HG02852 (cell line): ENCODE results near the gene ACOXL.

Experiments
- ATAC-seq: cut with Tn5 transposase; IDR thresholded peaks from one replicate; pipeline ENCODE4 v1.9.1; 2021; ENCODE audit warnings: mild to moderate bottlenecking, moderate library complexity; ENCODE audit not compliant: unreplicated experiment

Gene ACOXL

DNA sequence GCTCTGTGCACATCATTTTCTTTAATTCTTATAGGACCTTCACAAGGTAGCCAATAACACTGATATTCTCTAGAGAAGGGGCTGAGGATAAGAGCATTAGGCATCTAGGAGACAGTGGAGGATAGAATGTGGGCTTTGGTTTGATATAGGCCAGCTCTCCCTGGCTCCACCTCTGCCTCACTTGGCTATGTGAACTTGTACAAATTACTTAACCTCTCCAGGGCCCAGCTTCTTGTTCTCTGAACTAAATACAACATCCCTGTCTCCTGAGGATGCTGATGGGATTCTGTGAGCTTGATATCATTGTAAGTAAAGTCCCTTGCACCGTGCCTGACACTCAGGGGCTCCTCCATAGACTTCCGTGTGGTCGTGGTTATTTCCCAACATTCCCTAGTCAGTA lies 87.3 kb downstream of the ACOXL start:
- no peak for ATAC-seq

GRCh38 chr2:110820128-110820527 lies 87.8 kb downstream of the ACOXL start:
- ATAC-seq: no peak

DNA sequence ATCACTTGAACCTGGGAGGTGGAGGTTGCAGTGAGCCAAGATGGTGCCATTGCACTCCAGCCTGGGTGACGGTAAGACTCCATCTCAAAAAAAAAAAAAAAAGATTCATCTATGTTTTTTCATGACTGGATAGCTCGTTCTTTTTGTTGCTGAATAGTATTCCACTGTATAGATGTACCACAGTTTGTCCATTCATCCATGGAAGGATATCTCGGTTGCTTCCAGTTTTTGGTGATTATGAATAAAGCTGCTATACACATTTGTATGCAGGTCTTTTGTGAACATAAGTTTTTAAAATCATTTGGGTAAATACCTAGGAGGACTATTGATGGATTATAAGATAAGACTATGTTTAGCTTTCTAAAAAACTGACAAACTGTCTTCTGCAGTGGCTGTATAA lies 90.8 kb downstream of the ACOXL start:
- no peak for ATAC-seq

DNA sequence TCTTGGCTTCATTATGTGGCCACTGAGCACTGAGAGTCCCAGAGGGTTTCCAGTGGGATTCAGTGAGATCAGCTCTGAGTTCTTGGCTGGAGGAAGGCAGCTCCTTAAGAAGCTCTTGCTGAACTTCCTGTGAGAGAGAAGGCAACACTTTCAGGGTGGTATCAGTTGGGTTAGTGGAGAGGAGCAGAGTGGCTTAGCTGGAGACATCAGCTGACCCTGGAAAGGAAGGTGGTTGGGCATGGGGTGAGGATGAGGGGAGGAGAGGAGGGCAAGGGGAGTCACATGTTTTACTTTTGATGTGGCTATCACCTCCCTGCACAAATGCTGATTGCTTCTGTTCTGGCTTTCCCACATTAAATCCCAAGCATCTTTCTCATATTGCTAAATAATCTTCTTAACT lies 95.1 kb downstream of the ACOXL start:
- ATAC-seq: no peak

DNA sequence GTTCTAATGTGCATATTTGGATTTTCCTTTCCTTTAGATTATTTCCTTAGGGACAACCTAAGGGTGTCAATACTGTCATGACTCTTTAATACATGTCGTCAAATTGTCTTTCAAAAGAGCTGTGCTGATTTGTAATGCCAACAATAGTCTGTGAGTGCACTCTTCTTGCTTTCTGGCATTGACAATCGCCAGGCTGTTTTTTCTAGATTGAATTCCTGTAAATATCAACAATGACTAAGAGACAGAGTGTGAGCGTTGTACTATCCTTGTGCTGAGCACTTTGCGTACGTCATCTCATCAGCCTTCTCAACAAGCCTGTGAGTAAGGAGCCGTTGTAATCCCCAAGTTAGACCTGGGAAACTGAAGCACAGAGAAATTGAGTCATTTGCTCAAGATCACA lies 96.0 kb downstream of the ACOXL start:
- no peak for ATAC-seq

DNA sequence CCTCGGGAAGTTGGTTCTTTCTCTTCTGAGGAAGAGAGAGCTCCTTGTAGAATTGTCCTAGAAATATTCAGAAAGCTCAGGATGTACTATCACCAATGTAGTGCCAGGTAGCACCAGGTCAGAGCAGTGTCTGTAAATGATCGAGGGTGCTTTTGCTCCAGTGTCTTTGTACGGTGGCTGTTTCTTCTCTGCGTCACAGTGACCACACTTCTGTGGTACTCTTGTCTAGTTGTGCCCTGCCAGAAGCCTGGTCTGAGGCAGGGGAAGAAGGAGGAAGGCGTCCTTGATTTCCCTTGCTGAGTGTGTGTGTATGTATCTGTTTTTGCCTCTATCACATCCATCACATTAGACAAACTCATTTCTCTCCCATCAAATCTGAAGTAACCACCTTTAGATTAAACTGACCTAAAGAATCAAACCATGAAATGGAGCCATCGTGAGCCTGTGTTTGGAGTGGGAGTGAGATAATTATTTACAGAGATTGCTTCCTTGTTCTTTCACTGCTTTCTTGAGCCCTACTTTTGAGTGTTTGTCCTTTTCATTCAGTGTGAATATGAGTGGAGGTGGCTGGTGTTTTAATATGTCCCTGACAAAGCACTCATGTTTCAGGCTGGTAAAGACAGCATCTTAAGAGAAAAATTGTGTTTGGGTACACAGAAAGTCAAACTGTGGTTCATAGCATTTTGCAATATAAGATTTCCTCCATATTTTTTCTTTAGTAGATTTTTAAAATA lies 97.2 kb downstream of the ACOXL start:
- no peak for ATAC-seq

- ATAC-seq: no peak
Measured at GRCh38 chr2:110832740-110833139, 100.4 kb downstream of the ACOXL start.

GRCh38 chr2:110834134-110834827 lies 101.9 kb downstream of the ACOXL start:
- no peak for ATAC-seq

DNA sequence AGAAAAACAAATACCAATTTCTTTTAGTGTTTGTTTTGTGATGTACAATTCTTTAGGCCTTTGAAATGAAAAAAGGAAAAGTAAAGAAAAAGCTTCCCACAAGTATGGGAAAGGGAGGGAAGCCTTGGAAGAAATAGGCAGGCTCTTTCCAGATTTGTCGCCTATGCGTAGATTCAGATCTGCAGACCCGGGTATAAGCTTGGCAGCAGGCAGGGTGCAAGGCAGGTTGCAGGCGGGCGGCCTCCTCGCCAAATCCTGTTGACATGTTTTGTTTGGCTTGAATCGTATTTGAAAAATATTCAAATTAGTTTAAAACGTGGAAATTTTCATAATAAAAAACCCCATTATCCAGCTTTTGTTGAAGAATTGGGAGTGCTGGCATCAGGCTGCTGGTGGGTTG lies 104.3 kb downstream of the ACOXL start:
- no peak for ATAC-seq

DNA sequence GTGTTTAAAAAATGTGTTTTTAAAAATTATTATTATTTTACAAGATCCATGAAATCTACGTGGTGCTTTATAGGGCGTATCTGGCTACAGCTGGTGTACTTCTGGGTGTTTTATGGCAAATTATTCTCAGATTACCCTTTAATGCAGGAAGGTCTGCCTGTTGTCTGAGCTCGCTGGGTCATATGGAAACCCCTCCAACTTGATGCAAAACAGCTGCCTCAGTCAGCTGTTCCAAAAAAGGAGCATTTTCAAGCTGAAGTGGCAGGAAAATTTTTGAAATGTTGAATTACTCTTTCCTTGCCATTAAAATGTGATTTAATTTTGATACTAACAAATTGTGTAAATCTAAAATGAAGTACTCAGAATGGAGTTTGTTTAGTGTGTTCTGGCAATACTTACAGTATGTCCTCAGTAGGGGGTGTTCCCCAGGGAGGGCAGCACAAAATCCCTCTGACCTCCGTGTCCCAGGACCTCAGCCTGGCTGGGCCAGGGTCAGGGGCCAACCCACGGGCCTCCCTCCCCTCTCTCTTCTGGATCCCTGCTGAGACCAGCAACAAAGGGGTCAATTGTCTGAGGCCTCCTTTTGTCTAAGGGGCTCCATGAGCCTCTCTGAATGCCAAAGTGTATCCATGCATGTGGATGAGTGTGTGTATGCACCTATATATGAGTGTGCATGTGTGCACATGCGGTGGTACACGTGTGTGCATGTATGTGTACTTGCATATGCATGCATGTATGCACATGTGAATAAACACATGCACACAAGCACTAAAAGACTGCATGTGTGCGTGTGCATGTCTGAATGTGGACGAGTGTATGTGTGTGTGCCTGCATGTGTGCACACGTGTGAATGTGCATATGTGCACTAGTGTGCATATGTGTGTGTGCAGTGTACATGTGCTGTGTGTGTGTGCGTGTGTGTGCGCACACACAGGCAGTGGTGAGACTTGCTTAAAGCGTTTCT lies 105.4 kb downstream of the ACOXL start:
- no peak for ATAC-seq

DNA sequence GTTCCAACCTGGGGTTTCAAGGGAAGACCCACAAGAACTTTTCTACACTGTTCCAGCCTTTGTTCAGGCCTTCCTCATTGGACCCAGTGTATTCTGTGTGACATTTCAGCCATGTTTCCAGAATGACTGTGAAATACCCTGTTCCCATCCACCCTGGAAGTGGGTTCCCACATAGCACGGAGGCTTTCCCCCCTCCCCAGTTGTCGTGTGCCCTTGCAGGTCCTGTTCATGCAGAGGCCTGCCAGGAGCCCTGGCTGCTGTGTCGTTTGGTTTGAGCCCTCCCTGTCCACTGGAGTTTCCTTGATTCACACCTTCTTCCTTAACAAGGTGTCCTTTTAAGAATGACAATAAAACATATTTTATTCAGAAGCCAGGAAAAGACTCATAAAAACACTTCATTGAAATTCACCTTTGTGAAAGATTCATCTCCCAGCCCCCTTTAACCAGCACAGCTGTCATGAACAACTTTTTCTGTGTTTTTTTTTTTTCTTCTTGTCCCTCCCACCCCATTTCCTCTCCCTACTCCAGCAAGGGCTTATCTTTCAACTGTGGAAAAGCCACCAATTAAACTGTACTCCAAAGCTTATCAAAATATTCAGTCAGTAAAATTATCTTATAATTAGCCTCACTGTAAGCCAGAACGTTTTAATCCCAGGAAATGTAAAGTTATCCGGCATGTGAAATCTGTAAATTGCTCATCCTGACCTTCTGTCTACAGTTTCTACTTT lies 106.4 kb downstream of the ACOXL start:
- ATAC-seq: no peak

DNA sequence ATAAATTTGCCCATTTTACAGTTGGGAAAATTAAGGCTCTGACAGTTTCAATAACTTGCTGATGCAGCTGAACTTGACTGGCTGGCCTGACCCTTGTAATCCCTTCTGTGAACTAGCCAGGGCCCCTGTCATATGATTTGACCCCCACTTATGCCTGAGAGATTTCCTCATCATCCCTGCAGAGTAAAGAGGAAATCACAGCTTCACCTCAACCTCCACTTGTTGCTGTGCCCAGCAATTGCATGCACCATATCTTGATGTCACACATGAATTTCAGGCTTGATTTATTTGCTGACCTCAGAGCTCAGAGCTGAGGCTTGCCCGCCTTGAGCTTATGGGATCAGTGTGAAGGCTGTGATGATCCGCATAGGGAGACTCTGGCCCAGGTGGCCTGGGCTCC lies 108.1 kb downstream of the ACOXL start:
- ATAC-seq: no peak

GRCh38 chr2:110842048-110842447 lies 109.7 kb downstream of the ACOXL start:
- ATAC-seq: no peak

DNA sequence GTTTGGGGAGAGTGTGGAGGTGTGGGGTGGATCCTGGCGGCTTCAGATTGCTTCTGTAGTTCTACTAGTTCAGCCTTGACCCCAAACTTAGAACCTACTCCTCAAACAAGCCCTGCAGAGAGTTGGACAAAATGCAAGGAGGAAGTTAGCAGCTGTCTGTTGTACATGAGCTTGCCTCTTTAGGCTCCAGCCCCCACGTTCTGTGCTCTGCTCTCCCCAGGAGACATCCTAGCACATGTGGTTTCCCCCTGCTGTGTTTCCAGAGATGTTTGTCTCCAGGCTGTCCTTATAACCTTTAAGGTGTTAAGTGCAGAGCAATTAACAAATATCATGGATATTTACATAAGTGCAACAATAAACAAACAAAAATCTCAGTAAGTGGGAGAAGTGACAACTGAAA lies 111.1 kb downstream of the ACOXL start:
- ATAC-seq: no peak

GRCh38 chr2:110843959-110844510 lies 111.7 kb downstream of the ACOXL start:
- ATAC-seq: no peak

- no peak for ATAC-seq
Measured at GRCh38 chr2:110847651-110848050, 115.3 kb downstream of the ACOXL start.

DNA sequence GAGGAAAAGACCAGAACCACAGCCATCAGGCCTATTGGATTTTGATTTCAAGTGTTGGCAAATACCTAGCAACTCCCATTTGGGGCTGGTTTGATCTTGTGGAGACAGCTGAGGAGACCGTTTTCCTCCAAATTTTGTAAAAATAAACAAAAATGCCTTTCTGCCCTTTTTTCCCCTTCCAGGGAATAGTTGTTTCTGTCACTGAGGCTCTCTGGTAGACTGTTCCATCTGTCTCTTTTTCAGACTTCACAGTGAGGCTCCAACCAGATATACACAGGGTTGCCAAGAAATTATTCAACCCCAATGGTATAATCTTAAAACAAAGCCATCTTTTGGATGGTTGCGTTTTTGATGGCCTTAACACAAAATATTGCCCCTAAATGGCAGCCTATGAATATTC lies 115.7 kb downstream of the ACOXL start:
- no peak for ATAC-seq

GRCh38 chr2:110848519-110849030 lies 116.2 kb downstream of the ACOXL start:
- ATAC-seq: no peak

- ATAC-seq: no peak
Measured at GRCh38 chr2:110851531-110851930, 119.2 kb downstream of the ACOXL start.

DNA sequence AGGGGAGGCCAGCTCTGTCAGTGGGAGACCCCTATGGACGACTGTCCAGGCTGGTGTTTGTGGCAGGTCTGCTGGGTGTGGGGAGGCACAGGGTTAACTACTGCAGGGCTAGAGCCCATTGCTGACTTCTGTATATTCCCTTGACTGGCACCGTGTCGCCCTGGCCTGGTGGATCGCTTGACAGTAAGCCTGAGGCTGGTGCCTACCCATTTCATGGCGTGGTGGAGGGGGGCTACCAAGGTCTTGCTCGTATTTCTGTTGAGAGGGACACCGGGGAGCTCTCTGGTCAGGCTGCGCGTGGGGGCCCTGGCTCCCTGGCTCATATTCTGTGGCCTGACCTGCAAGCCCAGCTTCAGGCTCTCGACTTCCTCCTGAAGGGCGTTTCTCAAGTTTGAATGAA lies 119.7 kb downstream of the ACOXL start:
- no peak for ATAC-seq
